ENCODE measurements around the gene PSMD11. TPM values are rescaled to one million over a fixed set of nuclear protein-coding genes. Genes with fewer than 3 reads are reported as not detected.

Gene PSMD11
- polyA plus RNA-seq: 85.5 to 121 TPM (median 103 TPM) in 3 replicates
- polyA plus RNA-seq (2011; ENCODE audit: low read depth): 123 TPM
- polyA plus RNA-seq (2011; cell fraction: cytosol; rRNA removed): 65.1 and 85.6 TPM in 2 replicates
- 72.5 and 77.3 TPM in 2 replicates for polyA plus RNA-seq (2011; cell fraction: nucleus; rRNA removed)
- 88.6 and 123 TPM in 2 replicates for polyA plus RNA-seq (2012; ENCODE audit: low replicate concordance)
- 94.2 to 160 TPM (median 129 TPM) in 3 replicates for polyA minus RNA-seq
- 88.8 TPM for polyA minus RNA-seq (2011; cell fraction: cytosol; rRNA and poly(A)+ RNA removed)
- polyA minus RNA-seq (2011; cell fraction: nucleus; rRNA and poly(A)+ RNA removed): 40.2 and 74.0 TPM in 2 replicates

DNA sequence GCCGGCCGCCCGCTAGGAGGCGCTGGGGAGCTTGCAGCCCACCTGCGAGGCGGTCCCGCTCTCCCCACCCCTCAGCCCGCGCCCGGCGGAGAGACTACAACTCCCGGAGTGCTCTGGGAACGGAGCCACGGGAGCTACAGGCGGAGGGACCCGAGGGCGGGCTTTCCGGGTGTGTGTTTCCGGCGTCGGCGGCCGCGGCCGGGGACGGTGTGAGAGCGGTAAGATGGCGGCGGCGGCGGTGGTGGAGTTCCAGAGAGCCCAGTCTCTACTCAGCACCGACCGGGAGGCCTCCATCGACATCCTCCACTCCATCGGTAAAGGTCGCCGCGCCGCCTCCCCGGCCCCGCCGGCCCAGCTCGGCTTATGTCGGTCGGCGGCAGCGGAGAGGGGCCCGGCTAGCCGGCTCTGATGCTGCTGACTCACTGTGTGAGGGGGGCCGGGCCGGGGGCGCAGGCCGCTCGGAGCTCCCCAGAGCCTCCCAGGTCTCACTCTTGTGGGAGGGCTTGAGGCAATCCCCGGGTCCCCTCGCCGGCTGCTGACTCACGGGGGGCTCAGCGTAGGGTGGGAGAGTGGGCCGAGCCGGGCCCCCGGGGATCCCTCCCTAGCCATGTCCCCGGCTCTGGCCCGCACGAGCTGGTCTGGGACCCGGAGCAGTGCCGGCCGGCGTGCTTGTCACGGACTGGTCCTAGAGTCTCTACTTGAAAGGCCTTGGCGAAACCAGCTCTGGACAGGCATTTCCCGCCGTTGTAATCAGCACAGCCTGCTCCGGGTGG, at the start of gene PSMD11:
Gene PSMD11, plus strand, starts transcription at position 210 of the 773 bp plus-strand sequence. Its CDS starts 14 bp downstream, at position 224.
- Histone ChIP-seq H3K9me1 (ENCODE audit: control insufficient read depth, extremely low read depth, insufficient read depth, low read length) (no peaks in the 10 kb centered on the region), H3K9me3 (ENCODE audit: control insufficient read depth, low read depth, low read length) (no peaks in the 10 kb centered on the region), H3K9ac (ENCODE audit: control insufficient read depth, extremely low read depth, insufficient read depth, low read length) (peak within 1 kb of the TSS; percentile 89), H4K20me1 (ENCODE audit: control insufficient read depth, extremely low read depth, insufficient read depth, low read length) (peaks cover 10% of the 10 kb centered on the region), H3K27ac (ENCODE audit: control insufficient read depth, insufficient read depth, low read length) (peak within 1 kb of the TSS; percentile 85), H3K36me3 (ENCODE audit: control insufficient read depth in 2 of 2, extremely low read depth in 1 of 2, insufficient read depth in 2 of 2, low read length in 2 of 2) (peaks cover 5 to 9% of the 10 kb centered on the region in 2 experiments), H3K4me3 (ENCODE audit: control insufficient read depth in 2 of 3, extremely low read depth in 1 of 3, insufficient read depth in 2 of 3, low read depth in 1 of 3, low read length in 3 of 3) (peak within 1 kb of the TSS; percentile 87 to 100 (median 96)), H3K79me2 (ENCODE audit: control insufficient read depth, insufficient read depth, low read length) (peaks cover 49% of the 10 kb centered on the region), H3K27me3 (ENCODE audit: control insufficient read depth, extremely low read depth, insufficient read depth, low read length) (no peaks in the 10 kb centered on the region), H2AFZ (ENCODE audit: control insufficient read depth, low read length) (peak within 1 kb of the TSS; percentile 96), H3K4me2 (ENCODE audit: control insufficient read depth, extremely low read depth, insufficient read depth, low read depth, low read length) (peak within 1 kb of the TSS; percentile 98), H3K4me1 (ENCODE audit: control insufficient read depth, extremely low read depth, insufficient read depth, low read length) (peaks cover 11% of the 10 kb centered on the region)
- dilution Hi-C loops (cut with MboI; ENCODE audit: extremely low pct_ligation_motif_present, low sequenced_read_pairs): no loop called here
- FAIRE-seq (no peak), DNase-seq (ENCODE audit: low read depth, low spot score) (peak; percentile 54)
- TF ChIP-seq EZH2 (IDR thresholded peaks at IDR 0.05; ENCODE audit: low read length): no peak
- TF ChIP-seq, protein P1, sequence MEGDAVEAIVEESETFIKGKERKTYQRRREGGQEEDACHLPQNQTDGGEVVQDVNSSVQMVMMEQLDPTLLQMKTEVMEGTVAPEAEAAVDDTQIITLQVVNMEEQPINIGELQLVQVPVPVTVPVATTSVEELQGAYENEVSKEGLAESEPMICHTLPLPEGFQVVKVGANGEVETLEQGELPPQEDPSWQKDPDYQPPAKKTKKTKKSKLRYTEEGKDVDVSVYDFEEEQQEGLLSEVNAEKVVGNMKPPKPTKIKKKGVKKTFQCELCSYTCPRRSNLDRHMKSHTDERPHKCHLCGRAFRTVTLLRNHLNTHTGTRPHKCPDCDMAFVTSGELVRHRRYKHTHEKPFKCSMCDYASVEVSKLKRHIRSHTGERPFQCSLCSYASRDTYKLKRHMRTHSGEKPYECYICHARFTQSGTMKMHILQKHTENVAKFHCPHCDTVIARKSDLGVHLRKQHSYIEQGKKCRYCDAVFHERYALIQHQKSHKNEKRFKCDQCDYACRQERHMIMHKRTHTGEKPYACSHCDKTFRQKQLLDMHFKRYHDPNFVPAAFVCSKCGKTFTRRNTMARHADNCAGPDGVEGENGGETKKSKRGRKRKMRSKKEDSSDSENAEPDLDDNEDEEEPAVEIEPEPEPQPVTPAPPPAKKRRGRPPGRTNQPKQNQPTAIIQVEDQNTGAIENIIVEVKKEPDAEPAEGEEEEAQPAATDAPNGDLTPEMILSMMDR (optimal IDR thresholded peaks at IDR 0.05 in 1 of 3, IDR thresholded peaks at IDR 0.05 in 1 of 3, conservative IDR thresholded peaks at IDR 0.05 in 1 of 3; ENCODE audit: extremely low read depth in 1 of 3, insufficient read depth in 2 of 3, low read length in 3 of 3): peak in 2 of 3 experiments; percentile 77 to 91

DNA sequence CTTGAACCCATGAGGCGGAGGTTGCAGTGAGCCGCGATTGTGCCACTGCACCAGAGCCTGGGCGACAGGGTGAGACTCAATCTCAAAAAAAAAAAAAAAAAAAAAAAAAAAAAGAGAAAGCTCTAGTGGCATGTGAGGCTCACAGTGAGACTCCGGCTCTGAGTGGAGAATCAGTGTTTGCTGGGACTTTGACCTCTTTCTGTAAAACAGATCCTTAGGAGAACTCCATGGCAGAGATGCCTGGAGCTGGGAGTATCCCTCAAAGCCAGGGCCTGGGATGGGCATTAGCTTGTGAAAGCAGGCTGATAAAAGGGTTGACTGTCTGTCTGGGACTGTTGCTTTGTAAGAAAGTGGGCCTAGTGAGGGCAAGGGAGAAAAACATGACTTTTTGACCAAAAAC, 48.0 kb upstream of the PSMD11 start:
- no peaks in the 10 kb centered on the region for H3K79me2 ChIP-seq (ENCODE audit: control insufficient read depth, insufficient read depth, low read length)
- no peak overlapping the region for H2AFZ ChIP-seq (ENCODE audit: control insufficient read depth, low read length)
- no peak for DNase-seq (ENCODE audit: low read depth, low spot score)
- H4K20me1 ChIP-seq (ENCODE audit: control insufficient read depth, extremely low read depth, insufficient read depth, low read length): no peaks in the 10 kb centered on the region
- no peak overlapping the region for H3K4me2 ChIP-seq (ENCODE audit: control insufficient read depth, extremely low read depth, insufficient read depth, low read depth, low read length)
- dilution Hi-C loops (cut with MboI; ENCODE audit: extremely low pct_ligation_motif_present, low sequenced_read_pairs): no loop called here
- no peak overlapping the region for H3K9ac ChIP-seq (ENCODE audit: control insufficient read depth, extremely low read depth, insufficient read depth, low read length)
- no peaks in the 10 kb centered on the region for H3K4me1 ChIP-seq (ENCODE audit: control insufficient read depth, extremely low read depth, insufficient read depth, low read length)
- TF ChIP-seq, protein P1 (optimal IDR thresholded peaks at IDR 0.05 in 1 of 3, IDR thresholded peaks at IDR 0.05 in 1 of 3, conservative IDR thresholded peaks at IDR 0.05 in 1 of 3; ENCODE audit: extremely low read depth in 1 of 3, insufficient read depth in 2 of 3, low read length in 3 of 3): no peak
- TF ChIP-seq EZH2 (IDR thresholded peaks at IDR 0.05; ENCODE audit: low read length): no peak
- H3K9me3 ChIP-seq (ENCODE audit: control insufficient read depth, low read depth, low read length): no peaks in the 10 kb centered on the region
- no peak overlapping the region for H3K4me3 ChIP-seq (ENCODE audit: control insufficient read depth in 2 of 3, extremely low read depth in 1 of 3, insufficient read depth in 2 of 3, low read depth in 1 of 3, low read length in 3 of 3)
- H3K27ac ChIP-seq (ENCODE audit: control insufficient read depth, insufficient read depth, low read length): no peak overlapping the region
- H3K27me3 ChIP-seq (ENCODE audit: control insufficient read depth, extremely low read depth, insufficient read depth, low read length): no peaks in the 10 kb centered on the region
- H3K9me1 ChIP-seq (ENCODE audit: control insufficient read depth, extremely low read depth, insufficient read depth, low read length): no peaks in the 10 kb centered on the region
- no peak for FAIRE-seq
- no peaks in the 10 kb centered on the region for H3K36me3 ChIP-seq (ENCODE audit: control insufficient read depth in 2 of 2, extremely low read depth in 1 of 2, insufficient read depth in 2 of 2, low read length in 2 of 2)
